GM12892 (cell line): ENCODE measurements around the gene TNS3. TPM values are rescaled to one million over a fixed set of nuclear protein-coding genes. Genes with fewer than 3 reads are reported as not detected.

Source experiments
- DNase-seq: peaks from one replicate; pipeline ENCODE4 v3.0.0; 2011; ENCODE audit not compliant: insufficient read length
- FAIRE-seq: peaks from 2 replicates; lab custom pipeline; 2011; peaks lifted over from hg19 to GRCh38; lab: Jason Lieb, UNC
- POLR2A ChIP-seq: IDR thresholded peaks from 2 replicates; pipeline ENCODE4 v1.6.1; 2011; ENCODE audit warnings: low read depth, low read length, control low read depth
- POLR2AphosphoS5 ChIP-seq: IDR thresholded peaks from 2 replicates; pipeline ENCODE4 v1.6.1; 2011; ENCODE audit warnings: low read depth, low read length, control low read depth
- TAF1 ChIP-seq: IDR thresholded peaks from 2 replicates; pipeline ENCODE4 v1.6.1; 2011; ENCODE audit warnings: low read depth, mild to moderate bottlenecking, control low read depth, low read length, borderline replicate concordance
- polyA plus RNA-seq: library from polyadenylated mRNA; unstranded; fragments of >200 nt; gene quantifications from one replicate; pipeline ENCODE4 v1.2.1, GENCODE V29; 2012; ENCODE audit warnings: missing spikeins, inconsistent platforms; ENCODE audit not compliant: missing spikeins

Gene TNS3
- polyA plus RNA-seq: 2.6 TPM

DNA sequence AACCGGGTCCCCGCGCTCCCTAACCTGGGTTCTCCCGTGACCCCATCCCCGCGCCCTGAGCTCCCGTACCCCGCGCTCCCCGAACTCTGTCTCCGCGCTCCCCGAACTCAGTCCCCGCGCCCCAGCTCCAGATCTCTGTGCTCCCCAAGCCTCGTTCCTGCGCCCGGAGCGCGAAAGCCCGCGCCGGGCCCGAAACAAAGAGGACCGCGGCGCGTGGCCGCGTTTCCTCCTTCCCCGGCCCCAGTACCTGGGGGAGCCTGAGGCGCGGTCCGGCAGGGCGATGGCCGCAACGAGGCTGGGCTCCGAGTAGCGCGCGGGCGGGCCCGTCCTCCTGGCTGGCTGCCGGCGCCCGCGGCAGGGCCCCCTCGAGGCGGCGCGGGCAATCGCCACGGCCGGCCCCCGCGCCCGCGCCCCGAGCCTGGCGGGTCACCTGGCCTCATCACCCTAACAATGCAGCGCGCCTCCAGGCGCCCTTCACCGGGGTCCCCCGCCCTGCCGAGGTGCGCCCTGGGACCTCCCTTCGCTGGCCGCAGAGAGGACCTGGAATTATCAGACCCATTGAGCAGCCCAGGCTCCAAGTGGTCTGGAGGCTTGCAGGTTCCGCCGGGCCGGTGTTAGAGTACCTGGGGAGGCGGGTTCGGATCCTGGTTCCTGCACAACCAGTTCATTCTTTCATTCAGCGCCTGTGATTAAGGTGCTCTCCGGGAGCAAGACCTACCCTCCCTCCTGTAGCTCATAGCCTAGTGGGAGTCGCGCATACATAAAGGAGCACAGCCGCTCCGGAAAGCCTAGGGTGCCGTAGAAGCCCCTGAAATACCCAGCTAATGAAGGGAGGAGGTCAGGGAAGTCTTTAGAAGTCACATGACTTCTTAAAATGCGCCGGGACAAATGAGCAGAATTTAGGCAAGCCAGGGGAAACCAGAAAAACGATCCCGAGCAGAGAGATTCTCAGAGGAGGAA lies at the start of gene TNS3:
TNS3 (minus strand) TSS at position 308 of the 960 bp plus-strand sequence. CDS start 142,475 bp downstream, outside the sequence.
- DNase-seq: no peak
- TF ChIP-seq POLR2AphosphoS5: no peak
- no peak for FAIRE-seq

DNA sequence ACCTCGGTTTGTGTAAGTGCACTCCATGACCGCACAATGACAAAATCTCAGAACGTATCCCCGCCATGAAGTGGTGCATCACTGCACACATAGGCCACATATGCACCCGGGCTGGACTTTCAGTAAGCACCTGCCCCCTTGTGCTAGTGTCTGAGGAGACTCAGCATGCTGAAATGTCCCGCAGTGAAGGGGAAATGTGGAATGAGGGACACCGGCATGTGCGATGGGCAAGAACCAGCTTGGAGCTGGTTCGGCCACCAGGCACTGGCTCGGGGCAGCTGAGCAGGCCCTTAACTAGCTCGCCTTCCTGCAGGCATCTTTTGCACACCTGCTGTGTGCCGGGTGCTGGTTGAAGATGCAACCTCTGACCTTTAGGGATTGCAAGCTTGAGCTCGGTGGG lies 49.8 kb upstream of the TNS3 start:
- no peak for TF ChIP-seq POLR2AphosphoS5
- TF ChIP-seq TAF1: no peak
- no peak for TF ChIP-seq POLR2A
- DNase-seq: no peak
- no peak for FAIRE-seq

DNA sequence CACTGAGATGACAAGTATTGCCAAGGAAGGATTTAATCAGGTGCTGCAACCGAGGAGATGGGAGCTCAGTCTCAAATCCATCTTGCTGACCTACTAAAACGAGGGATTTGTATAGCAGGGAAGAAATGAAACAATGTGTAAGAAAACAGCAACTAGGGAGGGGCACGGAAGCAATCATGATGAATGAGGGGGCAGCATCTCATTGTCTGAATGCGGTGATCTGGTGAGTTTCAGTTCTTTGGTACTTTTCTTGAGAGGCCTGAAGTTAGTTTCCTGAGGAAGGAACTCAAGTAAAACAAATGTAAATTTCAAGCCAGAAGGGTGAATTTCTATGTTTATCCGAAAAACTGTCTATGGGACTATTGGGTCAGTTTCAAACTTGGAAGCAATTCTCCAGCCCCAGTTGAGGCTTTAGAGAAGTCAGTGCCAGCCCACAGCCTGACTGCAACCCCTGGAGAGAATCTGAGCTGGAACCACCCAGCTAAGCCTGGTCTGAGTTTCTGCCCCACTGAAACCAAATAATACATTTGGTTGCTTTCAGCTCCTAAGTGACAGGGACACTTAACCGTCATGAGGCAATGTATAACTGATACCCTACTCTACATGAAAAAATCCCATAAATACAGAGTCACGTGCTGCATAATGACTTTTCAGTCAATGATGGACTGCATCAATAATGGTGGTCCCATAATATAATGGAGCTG lies 45.8 kb upstream of the TNS3 start:
- TF ChIP-seq TAF1 (no peak), POLR2A (no peak), POLR2AphosphoS5 (no peak)
- peak; percentile 91 for FAIRE-seq
- DNase-seq: peak; percentile 33

DNA sequence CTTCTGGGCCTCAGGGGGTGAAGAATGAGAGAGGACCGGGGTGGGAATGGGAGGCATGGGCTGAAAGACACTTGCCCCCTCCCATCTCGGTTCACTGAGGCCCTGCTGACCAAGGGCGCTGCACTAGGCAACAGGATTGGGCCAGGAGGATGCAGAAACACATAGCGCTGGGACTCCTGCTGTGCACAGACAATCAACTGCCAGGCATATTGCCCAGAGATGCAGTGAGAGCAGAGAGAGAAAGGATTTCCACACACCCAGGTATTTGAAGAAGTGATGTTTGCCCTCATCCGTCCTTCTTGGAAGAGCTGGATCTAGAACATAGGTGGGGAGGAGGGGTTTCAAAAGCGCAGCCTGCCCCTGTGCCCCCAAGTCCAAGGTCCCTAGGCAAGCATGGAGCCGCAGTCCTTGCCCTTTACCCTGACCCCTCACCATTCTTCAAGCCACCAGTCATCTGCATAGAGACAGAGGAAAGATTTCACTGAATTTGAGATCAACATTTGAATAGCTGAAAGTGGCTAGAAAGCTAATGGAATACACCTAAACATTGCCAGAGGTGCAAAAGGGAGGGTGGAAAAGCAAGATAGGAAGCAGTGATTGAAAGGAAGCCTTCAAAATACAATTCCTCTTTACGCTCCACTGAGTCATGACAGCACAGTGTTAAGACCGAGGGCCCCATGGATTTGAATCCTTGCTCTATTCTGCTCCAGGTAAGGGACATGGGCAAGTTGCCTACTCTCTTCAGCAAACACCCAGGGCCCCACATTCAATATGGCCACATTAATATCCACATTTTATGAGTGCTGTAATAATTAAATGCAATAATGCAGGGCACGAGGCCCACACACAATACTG lies 44.2 kb upstream of the TNS3 start:
- FAIRE-seq (no peak), DNase-seq (no peak)
- TF ChIP-seq TAF1 (no peak), POLR2A (no peak), POLR2AphosphoS5 (no peak)

DNA sequence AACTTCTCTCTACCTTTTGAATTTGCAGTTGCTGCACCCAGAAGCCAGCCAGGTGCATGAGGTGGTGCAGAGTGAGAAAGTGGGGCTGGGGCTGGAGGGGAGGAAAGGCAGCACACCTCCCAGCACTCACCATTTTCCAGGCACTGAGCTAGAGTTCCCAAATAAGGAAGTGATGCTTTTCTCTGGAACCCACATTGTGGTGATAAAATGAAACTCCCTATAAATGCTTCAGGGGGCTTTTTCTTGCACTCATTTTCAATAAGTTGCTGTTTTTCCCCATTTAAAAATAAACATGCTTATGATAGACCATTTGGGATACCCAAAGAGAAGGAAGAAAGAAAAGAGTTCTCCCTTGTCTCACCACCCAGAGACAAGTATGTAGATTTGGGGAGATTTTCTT lies 42.8 kb upstream of the TNS3 start:
- no peak for TF ChIP-seq TAF1
- no peak for TF ChIP-seq POLR2AphosphoS5
- no peak for TF ChIP-seq POLR2A
- no peak for DNase-seq
- no peak for FAIRE-seq

DNA sequence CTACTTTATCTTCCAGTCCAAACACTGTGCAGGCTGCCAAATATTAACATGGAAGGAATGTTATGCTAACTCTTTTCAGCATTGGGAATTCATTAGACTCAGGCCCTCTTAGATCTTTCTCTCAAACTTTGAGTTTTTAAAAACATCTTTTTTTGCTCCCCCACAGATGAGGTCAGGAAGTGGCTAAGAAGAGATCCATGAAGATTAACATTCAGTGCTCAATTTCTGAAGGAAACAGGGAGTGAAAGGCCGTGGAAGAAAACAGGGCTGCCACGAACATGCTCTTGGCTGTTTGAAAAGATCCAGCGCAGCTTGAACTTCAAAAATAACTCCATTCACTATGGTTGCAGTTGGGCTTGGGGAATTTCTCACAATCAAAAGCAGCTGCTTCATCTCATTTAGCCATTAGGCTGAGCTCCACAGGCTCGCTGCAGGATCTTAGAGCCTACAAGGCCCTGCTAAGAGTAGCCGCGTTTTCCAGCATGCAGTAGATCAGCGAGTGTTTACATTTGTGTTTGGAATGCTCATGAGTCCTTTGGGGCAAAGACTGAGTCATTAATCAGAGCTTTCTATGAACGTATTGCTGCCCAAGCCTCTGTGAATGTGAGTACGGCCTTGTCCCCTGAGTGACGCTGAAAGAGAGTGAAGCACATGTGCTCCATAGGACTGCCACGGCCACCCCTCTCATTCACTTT lies 41.2 kb upstream of the TNS3 start:
- TF ChIP-seq POLR2AphosphoS5 (no peak), TAF1 (no peak), POLR2A (no peak)
- FAIRE-seq (no peak), DNase-seq (no peak)

DNA sequence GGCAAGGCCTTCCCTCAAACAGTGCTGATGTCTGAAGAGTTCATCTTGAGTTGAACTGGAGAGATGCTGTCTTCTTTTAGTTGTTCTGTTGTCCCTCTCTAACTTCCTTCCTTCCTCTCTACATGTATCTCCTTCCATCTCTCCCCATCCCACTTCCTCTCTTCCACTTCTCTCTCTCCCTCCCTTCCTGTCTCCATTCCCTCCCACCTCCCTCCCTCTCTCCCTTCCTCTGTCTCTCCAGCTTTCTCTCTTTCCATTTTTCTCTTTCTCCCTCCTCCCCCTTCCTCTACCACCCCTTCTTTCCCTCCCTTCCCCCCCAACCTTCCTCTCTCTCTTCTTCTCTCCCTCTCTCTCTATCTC lies 40.7 kb upstream of the TNS3 start:
- FAIRE-seq: no peak
- TF ChIP-seq POLR2A (no peak), POLR2AphosphoS5 (no peak), TAF1 (no peak)
- DNase-seq: no peak

DNA sequence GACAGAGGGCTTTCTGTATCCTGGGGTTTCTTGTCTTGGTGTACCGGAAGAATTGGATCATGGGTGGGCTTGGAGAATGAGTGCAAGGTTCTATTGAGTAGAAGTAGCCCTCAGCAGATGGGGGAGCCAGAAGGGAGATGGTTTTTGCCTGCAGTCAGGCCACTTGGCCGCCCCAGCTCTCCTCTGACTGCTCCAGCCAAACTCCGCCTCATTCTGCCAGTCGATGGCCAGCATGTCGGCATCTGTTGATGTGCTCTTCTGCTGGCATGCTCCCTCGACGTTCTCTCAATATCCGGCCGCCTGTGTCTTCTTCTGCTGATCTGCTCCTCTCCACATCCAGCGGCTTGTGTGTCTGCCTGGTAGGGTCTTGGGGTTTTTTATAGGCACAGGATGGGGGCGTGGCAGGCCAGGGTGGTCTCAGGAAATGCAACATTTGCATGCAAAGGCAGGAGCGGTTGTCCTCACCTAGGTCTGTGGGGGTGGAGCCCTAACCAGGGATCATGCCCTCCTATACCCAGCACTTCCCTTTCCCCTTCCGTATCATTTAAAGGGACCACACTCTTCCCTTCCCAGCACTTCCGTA lies 40.2 kb upstream of the TNS3 start:
- FAIRE-seq: no peak

DNA sequence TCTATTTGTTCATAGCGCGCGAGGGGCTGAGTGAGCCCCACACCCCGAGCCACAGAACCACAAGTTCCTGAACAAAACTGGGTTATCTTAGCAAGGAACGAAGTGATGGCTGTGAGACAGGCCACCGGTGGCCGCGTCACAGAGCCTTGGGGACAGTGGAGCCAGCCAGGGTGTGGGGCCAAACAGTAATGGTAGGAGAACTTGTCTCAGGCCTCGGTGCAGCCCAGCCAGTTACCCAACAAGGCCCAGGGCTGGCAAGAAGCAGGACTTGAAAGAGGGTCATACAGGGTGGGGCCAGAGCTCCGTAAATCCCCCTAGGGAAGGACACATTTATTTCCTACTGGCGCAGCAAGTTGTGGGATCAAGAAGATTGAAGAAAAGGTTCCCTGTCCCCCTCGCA lies 39.4 kb upstream of the TNS3 start:
- TF ChIP-seq TAF1: no peak
- TF ChIP-seq POLR2AphosphoS5: no peak
- TF ChIP-seq POLR2A: no peak
- FAIRE-seq (no peak), DNase-seq (no peak)

More for the DNA sequence above, 40.2 kb upstream of the TNS3 start:
- TF ChIP-seq POLR2A: no peak
- no peak for TF ChIP-seq TAF1
- TF ChIP-seq POLR2AphosphoS5: no peak
- DNase-seq: no peak

DNA sequence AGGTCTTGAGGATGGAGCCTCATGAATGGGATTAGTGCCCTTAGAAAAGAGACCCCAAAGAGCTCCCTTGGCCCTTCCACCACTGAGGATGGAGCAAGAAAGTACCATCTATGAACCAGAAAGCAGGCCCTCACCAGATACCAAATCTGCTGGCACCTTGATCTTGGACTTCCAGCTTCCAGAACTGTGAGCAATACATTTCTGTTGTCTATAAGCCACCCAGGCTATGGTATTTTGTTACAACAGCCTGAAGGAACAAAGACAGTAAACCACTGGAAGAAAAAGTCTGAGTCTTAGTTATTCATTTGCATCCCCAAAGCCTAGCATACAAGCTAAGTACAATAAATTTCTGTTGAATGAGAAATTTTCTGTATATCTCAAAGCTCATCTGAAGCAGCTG lies 37.9 kb upstream of the TNS3 start:
- DNase-seq: no peak
- TF ChIP-seq POLR2AphosphoS5: no peak
- TF ChIP-seq TAF1: no peak
- no peak for TF ChIP-seq POLR2A
- FAIRE-seq: no peak

DNA sequence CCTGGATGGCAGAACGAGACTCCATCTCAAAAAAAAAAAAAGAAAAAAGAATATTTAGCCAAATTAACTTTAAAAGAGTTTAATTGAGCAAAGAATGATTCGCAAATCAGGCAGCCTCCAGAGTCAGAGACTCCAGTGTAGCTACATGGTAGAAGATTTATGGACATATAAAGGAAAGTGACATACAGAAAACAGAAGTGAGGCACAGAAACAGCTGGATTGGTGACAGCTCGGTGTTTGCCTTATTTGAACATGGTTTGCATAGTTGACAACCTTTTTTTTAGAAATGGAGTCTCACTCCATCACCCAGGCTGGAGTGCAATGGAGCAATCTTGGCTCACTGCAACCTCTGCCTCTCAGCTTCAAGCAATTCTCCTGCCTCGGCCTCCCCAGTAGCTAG lies 35.2 kb upstream of the TNS3 start:
- TF ChIP-seq POLR2AphosphoS5: no peak
- no peak for TF ChIP-seq TAF1
- no peak for TF ChIP-seq POLR2A
- FAIRE-seq (no peak), DNase-seq (no peak)
